ENCODE data around the gene COX6A1. TPM values are rescaled to one million over a fixed set of nuclear protein-coding genes. Genes with fewer than 3 reads are reported as not detected.

The COX6A1 gene
- 296 and 432 TPM in 2 replicates for total RNA-seq (ENCODE audit: low replicate concordance)

- peak; percentile 99 for DNase-seq (ENCODE audit: low spot score)
- Mint-ChIP-seq H3K4me1 (peaks cover 25% of the 10 kb centered on the region), H3K9me3 (no peaks in the 10 kb centered on the region), H3K27me3 (ENCODE audit: insufficient read depth, low read depth) (peaks cover 3% of the 10 kb centered on the region), H3K36me3 (peaks cover 4% of the 10 kb centered on the region), H3K4me3 (peak within 1 kb of the TSS; percentile 98), H3K27ac (peak within 1 kb of the TSS; percentile 91)
- H3K4me1 ChIP-seq = peaks cover 14% of the 10 kb centered on the region
- no peak within 1 kb of the TSS for H3K27ac ChIP-seq
- peak within 1 kb of the TSS; percentile 91 for H2AFZ ChIP-seq (replicated peaks)
- peak within 1 kb of the TSS; percentile 95 for H3K4me3 ChIP-seq
- H3K4me2 ChIP-seq = peak within 1 kb of the TSS; percentile 85
- peaks cover 31% of the 10 kb centered on the region for H3F3A ChIP-seq (ENCODE audit: low read depth)
- H3K36me3 ChIP-seq = no peaks in the 10 kb centered on the region
- no peaks in the 10 kb centered on the region for H3K27me3 ChIP-seq
- no peaks in the 10 kb centered on the region for H3K9me3 ChIP-seq (ENCODE audit: low read depth)
- TF ChIP-seq EZH2 (IDR thresholded peaks at IDR 0.05) (no peak), EZH2phosphoT487 (IDR thresholded peaks at IDR 0.05) (no peak)
- TF ChIP-seq, protein P1, sequence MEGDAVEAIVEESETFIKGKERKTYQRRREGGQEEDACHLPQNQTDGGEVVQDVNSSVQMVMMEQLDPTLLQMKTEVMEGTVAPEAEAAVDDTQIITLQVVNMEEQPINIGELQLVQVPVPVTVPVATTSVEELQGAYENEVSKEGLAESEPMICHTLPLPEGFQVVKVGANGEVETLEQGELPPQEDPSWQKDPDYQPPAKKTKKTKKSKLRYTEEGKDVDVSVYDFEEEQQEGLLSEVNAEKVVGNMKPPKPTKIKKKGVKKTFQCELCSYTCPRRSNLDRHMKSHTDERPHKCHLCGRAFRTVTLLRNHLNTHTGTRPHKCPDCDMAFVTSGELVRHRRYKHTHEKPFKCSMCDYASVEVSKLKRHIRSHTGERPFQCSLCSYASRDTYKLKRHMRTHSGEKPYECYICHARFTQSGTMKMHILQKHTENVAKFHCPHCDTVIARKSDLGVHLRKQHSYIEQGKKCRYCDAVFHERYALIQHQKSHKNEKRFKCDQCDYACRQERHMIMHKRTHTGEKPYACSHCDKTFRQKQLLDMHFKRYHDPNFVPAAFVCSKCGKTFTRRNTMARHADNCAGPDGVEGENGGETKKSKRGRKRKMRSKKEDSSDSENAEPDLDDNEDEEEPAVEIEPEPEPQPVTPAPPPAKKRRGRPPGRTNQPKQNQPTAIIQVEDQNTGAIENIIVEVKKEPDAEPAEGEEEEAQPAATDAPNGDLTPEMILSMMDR (IDR thresholded peaks at IDR 0.05) = no peak
- peaks cover 41% of the 10 kb centered on the region for H3K79me2 ChIP-seq (ENCODE audit: low read depth)
- H3K9ac ChIP-seq = peak within 1 kb of the TSS; percentile 54
- H4K20me1 ChIP-seq (ENCODE audit: low read depth) = peaks cover 18% of the 10 kb centered on the region
Measured at GRCh38 chr12:120437735-120438494, at the start of gene COX6A1. COX6A1 (plus strand) TSS chr12:120438113; CDS start chr12:120438127, 14 bp downstream.

DNA sequence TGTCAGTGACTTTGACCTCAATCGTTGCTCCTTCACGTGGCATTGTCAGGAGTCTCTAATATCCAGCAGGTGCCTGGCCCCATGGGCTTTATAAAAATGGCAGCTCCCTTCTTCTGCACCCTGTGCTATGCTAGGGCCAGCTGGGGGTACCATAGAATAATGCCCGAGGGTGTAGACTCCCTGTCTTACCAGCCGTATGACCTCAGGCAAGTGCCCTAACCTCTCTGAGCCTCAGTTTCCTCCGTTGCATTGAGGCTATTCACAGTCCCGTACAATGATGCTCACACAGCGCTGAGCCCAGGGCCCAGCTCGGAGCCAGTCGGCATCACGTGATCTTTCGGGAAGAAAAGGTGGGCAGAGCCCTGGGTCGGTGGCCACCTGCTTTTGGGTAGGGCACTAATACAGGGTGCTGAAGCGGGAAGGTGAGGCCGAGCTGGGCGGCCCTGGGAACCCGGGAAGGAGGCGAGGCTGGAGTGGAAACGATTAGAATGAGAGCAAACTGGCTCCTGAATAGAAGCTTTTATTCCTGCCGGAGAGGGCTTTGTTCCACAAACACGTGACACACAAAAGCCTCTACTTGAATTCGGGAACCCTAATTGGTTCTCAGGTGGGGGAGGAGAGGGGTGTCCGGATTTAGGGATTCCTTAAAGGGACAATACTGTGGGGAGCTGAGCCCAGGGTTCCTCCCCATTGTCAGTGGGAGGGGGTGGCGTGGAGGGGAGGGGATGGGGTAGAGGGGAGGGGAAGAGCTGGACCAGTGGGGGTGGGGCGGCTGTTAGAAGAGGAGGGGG is 49.0 kb upstream of the COX6A1 start:
- H3K4me3 Mint-ChIP-seq = peak overlapping the region; percentile 79
- H3K36me3 ChIP-seq = no peaks in the 10 kb centered on the region
- H2AFZ ChIP-seq (replicated peaks) = no peak overlapping the region
- no peaks in the 10 kb centered on the region for H3K9me3 Mint-ChIP-seq
- H3K27ac ChIP-seq = peak overlapping the region; percentile 95
- no peaks in the 10 kb centered on the region for H3K79me2 ChIP-seq (ENCODE audit: low read depth)
- H3K27ac Mint-ChIP-seq = peak overlapping the region; percentile 99
- peaks cover 32% of the 10 kb centered on the region for H3K4me1 ChIP-seq
- no peaks in the 10 kb centered on the region for H3K27me3 ChIP-seq
- H3K9me3 ChIP-seq (ENCODE audit: low read depth) = no peaks in the 10 kb centered on the region
- H3K36me3 Mint-ChIP-seq = no peaks in the 10 kb centered on the region
- H3K9ac ChIP-seq = no peak overlapping the region
- H3F3A ChIP-seq (ENCODE audit: low read depth) = peaks cover 46% of the 10 kb centered on the region
- H4K20me1 ChIP-seq (ENCODE audit: low read depth) = no peaks in the 10 kb centered on the region
- H3K4me3 ChIP-seq = peak overlapping the region; percentile 33
- peaks cover 41% of the 10 kb centered on the region for H3K4me1 Mint-ChIP-seq
- peak; percentile 97 for DNase-seq (ENCODE audit: low spot score)
- TF ChIP-seq, protein P1 (IDR thresholded peaks at IDR 0.05) = no peak
- TF ChIP-seq EZH2 (IDR thresholded peaks at IDR 0.05) (no peak), EZH2phosphoT487 (IDR thresholded peaks at IDR 0.05) (no peak)
- H3K4me2 ChIP-seq = peak overlapping the region; percentile 77
- peaks cover 7% of the 10 kb centered on the region for H3K27me3 Mint-ChIP-seq (ENCODE audit: insufficient read depth, low read depth)

GRCh38 chr12:120390540-120391120 is 47.3 kb upstream of the COX6A1 start:
- H3K4me3 Mint-ChIP-seq = peak overlapping the region; percentile 40
- no peak overlapping the region for H3K9ac ChIP-seq
- peaks cover 64% of the 10 kb centered on the region for H3F3A ChIP-seq (ENCODE audit: low read depth)
- H3K36me3 ChIP-seq = no peaks in the 10 kb centered on the region
- peaks cover 44% of the 10 kb centered on the region for H3K4me1 ChIP-seq
- H4K20me1 ChIP-seq (ENCODE audit: low read depth) = no peaks in the 10 kb centered on the region
- no peaks in the 10 kb centered on the region for H3K79me2 ChIP-seq (ENCODE audit: low read depth)
- no peaks in the 10 kb centered on the region for H3K9me3 ChIP-seq (ENCODE audit: low read depth)
- no peak overlapping the region for H3K27ac ChIP-seq
- H3K36me3 Mint-ChIP-seq = no peaks in the 10 kb centered on the region
- no peaks in the 10 kb centered on the region for H3K27me3 ChIP-seq
- H3K27ac Mint-ChIP-seq = peak overlapping the region; percentile 27
- H3K27me3 Mint-ChIP-seq (ENCODE audit: insufficient read depth, low read depth) = peaks cover 5% of the 10 kb centered on the region
- no peak overlapping the region for H3K4me2 ChIP-seq
- H2AFZ ChIP-seq (replicated peaks) = no peak overlapping the region
- H3K9me3 Mint-ChIP-seq = no peaks in the 10 kb centered on the region
- H3K4me1 Mint-ChIP-seq = peaks cover 55% of the 10 kb centered on the region
- DNase-seq (ENCODE audit: low spot score) = no peak
- TF ChIP-seq, protein P1 (IDR thresholded peaks at IDR 0.05) = no peak
- TF ChIP-seq EZH2phosphoT487 (IDR thresholded peaks at IDR 0.05) (no peak), EZH2 (IDR thresholded peaks at IDR 0.05) (no peak)
- no peak overlapping the region for H3K4me3 ChIP-seq

All from neural progenitor cell (in vitro differentiated cells).